NCI-H146 treated with DMSO at 0.1 percent for 48 hours (cell line): ENCODE results near the gene KRT82.

Experiments used
- DNase-seq: peaks from one replicate; lab custom pipeline; 2025; ENCODE audit not compliant: unreplicated experiment; lab: John Stamatoyannopoulos, UW

KRT82 gene

DNA sequence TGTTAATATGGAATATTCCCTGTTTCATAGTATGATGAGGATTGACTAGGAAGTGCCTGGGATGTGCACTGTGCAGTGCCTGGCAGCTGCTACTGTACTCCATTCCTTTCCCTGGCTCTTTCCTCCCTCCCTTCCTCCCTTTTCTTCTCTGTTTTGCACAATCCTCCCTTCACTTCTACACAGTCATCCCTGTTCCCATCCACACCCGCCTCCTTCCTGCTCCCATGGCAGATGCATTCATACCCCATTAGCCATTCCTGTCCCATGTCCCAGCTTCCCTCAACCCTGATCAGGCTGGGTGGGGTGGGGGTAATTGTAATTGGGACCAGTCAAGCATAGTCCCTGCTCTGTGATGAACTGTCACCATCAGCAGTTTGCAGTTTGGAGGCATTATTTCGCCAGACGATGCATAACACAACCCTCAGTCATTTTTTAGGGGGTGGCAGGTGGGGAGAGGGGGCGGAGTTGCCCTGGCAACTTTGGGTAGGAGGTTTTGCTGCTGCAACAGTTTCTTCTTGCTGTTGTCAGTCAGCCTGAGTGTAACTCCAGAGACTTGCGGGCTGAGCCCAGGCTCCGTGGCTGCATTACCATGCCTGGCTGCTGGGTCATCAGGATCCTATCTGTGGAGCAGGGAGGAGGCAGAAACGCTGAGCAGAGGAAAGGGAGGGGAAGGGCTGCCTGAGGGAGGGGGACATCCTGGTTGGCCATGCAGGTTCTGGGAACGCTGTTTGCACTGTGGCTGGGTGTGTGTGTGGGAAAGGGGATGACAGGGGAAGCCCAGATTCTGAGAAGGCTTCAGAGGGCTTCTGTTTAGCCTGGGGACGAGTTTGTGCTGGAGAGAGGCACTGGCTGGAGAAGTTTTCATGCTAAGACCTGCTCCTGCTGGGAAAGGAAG, 16.6 kb downstream of the KRT82 start:
- DNase-seq, result no peak

DNA sequence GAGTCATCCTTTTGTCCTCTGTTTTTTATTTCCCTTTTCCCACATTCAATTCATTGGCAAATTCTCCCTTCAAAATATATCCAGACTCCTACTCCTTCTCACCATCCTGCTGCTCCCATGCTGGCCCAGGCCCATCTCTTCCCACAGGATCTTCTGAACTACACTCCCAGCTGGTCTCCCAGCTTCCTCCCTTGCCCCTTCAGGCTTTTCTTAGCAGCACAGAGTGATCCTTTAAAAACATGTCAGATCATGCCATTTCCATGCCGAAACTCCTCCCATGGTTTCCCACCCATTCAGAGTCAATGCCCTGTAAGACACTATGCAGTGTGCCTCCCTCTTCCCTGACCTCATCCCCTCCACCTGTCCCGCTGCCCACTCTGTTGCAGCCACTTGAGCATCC, 18.3 kb downstream of the KRT82 start:
- DNase-seq, result no peak

DNA sequence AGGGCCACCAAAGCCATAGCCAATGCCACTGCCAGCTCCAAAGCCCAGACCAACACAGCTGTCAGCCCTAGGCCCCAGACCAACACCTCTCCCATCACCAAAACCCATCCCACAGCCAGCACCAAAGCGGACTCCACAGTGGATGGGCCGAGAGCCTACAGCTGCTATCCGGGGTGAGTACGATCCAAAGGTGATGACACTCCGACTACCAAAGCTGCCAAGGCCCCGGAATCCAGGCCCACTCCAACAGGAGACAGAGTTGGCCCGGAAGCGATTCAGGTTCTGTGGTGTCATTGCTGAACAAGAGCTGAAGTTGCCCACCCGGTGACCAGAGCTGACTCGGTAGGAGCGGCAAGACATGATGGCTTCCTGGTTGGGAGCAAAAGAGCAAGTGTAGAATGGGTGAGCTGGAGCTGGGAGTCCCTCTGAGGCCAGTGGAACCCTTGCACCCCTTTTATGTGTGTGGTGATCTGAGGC, 20.9 kb downstream of the KRT82 start, which contains the start of gene KRT84:
KRT84 (minus strand) TSS at position 427 of the 477 bp plus-strand sequence; CDS start at position 360, 67 bp downstream.
- no peak for DNase-seq

DNA sequence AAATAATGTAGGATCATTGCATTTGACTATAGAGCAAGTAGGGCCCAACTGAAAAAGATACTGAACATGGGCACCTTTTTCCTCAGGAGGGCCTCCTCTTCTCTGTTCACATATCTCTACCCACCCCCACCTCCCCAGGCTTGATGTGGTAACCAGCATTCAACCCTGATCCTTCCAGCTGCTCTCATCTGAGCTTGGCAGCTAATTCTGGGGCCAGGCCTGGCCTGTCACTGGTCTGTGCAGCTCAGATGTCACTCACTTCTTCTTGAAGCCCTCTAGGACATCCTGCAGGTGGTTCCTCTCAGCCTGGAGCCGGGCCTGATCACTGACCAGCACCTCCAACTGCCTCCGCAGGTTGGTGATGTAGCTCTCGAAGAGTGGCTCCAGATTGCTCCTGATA, 22.8 kb downstream of the KRT82 start:
- no peak for DNase-seq

DNA sequence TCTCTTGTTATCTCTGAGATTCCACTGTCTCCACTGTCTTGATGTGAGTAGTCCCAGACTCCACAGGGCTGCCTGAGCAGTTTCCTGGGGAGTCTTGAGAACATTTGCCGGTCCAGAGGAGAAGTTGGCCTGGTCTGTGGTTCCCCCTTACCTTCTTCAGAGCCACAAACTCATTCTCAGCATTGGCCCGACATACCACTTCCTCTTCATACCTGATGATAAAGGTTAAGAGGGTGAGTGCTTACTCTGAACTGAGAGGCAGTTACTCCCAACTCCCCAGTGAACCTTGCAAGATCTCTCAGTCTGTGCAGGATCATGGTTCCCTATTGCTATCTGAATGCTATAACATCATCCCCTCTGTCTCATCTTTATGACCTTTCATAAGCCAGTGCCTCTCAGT, 23.3 kb downstream of the KRT82 start:
- no peak for DNase-seq

DNA sequence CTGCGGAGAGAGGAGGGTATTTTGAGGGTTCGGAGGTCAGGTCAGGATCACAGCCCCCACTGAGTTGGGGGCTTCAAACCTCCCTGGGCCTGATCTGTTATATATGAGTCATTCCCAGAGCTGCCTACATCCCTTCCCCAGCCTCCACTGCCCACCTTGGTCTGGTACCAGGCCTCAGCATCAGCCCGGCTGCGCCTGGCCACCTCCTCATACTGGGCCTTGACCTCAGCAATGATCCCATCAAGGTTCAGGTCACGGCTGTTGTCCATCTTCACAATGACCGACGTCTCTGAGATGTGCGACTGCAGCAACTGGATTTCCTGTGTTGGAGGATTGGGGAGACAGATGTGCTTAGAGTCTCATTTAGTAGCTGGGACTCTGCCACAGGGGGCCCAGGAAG, 24.9 kb downstream of the KRT82 start:
- no peak for DNase-seq

DNA sequence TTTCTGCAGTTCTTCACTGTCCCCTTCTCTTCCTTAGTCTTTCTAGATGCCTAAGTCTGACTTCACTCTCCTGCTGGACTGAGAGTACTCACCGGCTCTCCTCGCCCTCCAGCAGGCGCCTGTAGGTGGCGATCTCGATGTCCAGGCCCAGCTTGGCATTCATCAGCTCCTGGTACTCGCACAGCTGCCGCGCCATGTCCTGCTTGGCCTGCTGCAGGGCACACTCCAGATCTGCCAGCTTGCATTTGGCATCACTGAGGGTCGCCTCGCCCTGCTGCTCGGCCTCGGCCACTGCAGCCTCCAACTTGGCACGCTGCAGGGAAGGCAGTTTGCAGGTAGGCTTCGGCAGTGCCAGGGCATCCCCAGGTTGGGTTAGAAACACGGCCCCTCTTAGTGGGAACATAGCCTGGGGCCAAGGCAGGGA, 25.9 kb downstream of the KRT82 start:
- DNase-seq, result no peak

DNA sequence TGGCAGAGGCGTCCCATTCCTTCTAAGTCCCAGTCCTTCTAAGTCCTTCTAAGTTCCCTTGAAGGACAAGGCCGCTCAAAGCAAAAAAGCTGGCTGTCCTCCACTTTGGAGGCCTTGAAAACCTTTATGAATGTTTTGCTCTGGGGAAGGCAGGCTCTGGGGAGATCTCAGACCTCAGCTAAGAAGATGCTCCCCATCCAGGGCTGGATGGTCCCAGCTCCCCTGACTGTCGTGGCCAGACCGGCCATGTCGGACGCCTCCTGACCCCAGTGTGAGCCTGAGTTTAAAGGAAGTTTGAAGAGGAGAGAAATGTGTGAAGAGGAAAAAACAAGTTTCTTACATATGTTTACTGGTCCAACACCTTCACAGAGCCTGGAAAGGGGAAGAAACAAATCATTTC, 26.6 kb downstream of the KRT82 start:
- DNase-seq, result no peak

DNA sequence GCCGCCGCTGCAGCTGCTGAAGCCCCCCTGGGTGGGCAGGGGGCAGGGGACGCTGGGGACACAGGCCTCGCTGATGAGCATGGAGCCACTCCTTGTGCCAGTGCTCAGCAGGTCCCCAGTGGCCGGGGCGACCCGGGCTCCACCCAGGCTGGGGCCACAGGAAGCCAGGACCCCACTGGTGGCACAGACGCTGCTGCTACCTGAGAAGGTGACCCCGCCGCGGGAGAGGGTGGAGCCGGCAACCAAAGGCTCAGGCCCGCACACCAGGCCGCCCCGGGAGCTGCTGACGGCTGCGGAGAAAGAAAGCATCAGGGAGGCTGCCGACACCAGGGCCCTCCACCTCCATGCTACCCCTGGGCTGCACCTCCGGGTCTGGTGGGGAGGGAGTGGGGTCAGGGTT, 28.0 kb downstream of the KRT82 start:
- no peak for DNase-seq

DNA sequence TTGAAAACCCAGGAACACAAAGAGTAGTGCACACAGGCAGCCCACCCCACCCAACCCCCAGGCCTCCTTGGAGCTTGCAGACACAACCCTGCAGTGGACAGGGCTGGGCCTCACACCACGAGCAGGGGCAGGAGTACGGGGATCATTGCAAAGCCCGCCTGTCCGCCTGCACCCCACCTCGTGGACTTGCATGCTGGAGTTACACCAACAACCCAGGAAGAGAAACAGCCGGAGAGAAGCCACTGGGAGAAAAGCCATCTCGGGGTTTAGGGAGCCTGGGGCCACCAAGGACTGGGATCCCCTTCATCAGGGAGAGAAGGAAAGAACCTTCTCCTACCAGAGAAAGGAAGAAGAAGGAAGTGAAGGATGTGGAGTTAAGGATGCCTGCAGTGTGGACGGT, 28.9 kb downstream of the KRT82 start:
- no peak for DNase-seq

DNA sequence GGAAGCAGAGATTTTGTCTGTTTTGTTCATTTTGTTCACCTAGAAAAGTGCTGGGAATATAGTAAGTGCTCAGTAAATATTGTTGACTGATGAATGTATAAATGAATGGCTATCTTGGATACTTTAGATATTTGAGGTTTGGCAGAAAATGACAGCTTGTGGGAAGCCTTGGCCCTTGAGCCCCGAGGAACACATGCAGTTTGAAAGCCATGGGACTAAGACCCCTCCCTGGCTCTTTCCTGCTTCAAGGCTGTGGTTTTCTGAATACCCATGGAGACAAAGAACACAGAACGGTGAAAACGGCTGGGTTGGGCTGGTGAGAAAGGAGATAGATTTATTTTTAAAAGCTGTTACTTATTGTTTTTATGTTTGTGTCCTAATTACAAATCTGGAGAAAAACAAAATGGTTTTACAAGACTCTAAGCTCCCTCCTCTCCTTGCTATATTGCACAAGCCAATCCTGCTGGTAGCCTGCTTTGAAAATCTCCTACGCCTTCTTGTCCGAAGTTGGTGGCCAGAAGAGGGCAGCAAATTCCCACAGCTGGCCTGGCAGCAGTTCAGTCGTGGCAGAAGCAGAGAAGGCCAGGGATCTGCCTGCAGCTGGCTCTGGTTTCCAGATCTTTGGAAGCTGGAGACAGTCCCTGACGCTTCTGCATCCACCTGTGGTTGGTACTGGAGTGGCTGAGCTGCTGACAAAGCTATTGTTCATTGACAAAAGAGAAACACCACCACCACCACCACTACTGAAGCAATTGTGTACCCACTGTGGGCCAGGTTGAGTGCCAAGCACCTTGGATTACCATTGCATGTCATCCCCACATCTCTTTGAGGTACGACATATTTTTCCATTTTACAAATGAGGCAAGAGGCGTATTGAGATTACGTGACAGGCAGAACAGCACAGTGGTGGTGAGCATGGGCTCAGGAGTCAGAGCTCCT, 33.6 kb downstream of the KRT82 start:
- DNase-seq, result peak; percentile 55

DNA sequence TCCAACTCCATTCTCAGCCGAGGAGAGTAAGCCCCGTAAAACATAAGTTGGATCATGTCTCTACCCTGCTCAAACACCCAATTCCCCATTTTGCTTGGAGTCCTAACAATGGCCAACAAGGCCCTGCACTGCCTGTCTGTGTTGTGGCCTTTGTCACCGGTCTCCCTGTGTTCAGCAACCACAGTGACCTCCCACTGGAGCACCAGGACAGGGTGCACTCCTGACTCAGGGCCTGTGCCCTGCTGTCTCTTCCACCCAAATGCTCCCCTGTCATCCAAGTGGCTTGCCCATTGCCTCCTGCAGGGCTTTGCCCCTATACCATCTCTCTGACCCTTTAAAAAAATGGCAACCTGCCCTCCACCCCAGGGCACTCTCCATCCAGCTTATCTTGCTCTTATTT, 34.4 kb downstream of the KRT82 start:
- DNase-seq, result no peak

DNA sequence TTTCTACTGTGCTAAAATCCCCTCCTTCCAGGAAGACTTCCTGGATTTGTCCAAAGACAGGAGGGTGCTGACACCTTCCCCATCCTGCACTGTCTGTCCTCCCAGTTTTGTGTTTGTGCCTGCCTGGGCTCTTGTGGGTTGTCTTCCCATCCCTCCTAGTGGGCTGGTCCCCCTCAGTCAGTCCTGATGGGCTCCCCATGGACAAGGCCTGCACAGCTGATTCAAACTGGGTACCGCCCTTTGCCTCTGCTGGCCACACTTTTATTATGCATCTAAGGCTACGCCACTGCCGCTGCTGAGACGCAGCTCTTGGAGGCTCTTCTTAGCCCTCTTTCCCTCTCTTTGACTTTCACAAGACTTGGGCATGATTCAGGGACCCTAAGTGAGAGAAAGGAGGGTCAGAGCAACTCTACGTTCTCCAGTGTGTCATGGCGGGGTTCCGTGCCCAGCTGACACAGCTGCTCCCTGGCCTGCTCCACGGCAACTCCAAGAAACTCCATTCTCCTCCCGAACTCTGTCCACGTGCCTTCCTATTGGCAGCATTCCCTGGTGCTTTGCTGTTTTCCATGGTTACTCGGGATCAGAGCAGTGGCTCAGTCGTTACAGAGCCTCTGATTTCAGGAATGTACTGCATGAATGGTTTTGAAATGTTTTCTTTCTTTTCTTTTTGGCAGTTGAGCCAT, 35.1 kb downstream of the KRT82 start:
- no peak for DNase-seq

DNA sequence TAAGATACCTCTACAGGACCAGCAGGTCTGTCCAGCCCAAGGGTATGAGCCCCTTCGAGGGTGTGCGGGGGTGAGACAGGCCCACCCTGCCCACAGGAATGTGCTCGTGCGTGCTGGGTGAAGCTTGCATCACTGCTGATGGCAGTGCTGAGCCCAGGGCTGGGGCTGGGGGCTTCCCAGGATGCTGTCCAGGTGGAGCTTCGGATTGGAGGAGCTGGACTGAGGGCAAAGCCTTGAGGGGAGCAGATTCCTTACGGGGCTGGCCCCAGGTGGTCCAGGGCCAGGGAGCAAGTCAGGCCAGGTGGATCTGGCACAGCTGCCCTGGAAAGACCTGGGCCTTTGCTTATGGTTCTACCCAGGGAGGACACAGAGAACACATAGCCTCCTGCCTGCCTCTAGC, 36.3 kb downstream of the KRT82 start:
- DNase-seq, result no peak

DNA sequence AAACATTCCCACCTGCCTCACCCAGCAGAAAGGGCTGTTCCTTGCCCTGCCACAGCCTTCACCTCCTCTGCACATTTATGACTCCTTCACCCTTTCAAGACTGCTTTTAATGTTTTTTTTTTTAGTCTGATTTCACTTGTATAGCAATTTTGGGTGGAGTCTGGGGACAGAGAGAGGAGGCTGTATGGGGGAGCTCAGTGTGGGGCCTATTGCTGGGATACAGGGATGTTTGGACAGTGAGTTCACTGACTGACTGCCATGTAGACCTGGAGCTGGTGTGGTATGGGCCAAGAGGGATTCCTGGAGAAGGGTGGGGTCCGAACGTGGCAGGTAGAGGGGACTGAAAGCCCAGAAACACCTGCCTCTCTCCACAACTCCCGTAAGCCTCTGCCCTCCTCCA, 36.9 kb downstream of the KRT82 start:
- DNase-seq, result no peak

DNA sequence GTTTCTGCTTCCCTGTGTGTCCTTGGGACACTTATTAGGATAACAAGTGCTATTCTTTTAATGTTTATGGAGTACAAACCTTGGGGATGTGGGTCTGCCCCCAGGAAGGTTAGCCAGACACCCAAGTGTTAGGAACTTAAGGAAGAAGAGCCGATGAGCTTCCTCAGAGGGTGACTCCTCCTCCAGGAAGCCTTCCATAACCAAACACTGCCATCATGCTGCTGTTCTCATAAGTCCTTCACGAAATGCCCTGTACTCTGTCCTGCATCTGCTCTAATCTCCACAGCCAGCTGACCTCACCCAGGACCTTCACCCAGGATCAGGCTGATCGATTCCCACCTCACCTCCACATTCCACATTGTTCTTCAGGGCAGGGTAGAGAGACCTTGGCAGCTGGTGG, 37.6 kb downstream of the KRT82 start:
- DNase-seq, result no peak

DNA sequence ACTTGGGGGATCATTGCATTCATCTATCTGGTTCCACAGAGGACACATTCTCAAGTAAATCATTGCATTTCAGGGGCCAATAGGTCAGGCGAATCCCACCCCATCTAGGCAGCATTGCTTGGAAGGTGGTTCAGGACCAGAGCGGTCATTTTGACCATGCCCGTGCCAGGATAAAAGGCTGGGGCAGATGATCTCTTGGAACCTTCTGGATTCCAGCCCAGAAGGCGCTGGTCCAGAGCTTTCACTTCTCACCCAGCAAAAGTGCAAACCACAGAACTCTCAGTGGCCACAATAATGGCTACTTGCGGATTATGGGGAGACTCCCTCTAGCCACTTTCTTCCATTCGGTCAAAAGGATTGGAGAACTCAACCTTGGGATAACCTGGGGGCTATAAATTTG, 38.3 kb downstream of the KRT82 start:
- DNase-seq, result no peak

DNA sequence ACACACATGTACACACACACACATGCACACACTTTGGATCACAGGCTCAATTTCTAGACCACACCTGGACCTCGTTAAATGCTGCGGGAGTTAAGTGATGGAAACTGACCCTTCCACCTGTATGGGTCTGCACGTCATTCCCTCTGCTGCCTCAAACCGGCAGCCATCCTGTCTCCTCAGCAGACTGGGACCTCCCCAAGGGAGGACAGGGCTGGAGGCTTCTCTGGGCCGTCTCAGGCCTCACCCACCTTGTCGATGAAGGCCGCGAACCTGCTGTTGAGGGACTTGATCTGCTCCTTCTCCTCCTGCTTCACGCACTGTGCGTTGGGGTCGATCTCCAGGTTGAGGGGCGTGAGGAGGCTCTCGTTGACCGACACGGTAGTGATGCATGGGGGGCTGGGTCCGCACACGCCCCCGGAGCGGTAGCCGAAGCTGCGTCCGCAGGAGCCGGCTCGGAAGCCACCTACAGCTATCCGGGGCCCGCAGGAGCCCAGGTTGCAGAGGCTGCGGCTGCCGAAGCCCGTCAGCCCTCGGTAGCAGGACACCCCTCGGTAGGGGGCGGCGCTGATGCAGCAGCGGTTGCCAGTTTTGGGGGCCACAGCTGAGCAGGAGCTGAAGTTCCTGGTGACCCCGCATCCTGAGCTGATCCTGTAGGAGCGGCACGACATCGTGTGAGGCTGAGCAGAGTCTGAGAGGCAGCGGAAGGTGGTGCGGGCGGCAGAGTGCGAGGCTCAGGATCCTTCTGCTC, 39.2 kb downstream of the KRT82 start, which contains the start of gene KRT85:
KRT85 (minus strand) TSS at position 744 of the 748 bp plus-strand sequence; CDS start at position 668, 76 bp downstream.
- DNase-seq, result no peak

DNA sequence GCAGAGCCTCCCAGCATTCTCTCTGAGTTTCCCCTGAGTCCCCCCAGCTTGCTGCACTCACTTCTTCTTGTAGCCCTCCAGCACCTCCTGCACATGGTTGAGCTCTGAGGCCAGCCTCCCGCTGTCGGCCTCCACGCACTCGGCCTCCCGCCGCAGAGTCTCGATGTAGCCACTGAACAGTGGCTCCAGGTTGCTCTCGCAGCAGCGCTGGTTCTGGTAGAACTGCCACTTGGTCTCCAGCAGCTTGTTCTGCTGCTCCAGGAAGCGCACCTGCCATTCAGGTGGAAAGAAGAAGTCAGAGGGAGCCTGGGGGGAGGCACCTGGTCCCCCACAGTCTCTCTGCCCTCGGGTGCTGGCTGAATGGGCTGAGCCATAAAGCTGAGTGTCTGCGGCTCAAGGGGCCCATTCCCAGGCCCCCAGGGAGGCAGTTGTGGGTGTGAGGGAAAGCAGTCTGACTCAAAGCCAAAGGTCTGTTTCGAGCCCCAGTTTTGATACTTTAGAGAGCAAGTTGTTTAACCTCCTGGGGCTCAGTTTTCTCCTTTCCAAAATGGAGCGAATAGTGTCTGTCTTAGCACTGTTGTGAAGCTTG, 41.1 kb downstream of the KRT82 start:
- DNase-seq, result no peak

DNA sequence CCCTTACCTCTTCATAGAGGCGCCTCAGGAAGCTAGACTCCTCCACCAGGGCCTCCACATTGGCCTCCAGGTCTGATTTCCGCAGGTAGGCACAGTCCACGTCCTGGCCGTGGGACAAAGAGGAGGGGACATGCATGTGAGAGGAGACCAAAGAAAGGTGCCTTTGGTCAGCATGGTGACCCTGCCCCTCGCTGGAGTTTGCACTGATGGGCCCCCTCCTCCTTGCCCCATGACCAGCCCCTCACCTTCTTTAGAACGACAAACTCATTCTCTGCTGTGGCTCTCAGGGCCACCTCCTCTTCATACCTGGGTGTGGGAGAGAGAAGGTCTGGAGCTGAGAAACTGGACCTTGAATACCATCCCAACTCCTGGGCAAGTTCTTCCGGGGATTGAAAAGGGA, 42.1 kb downstream of the KRT82 start:
- no peak for DNase-seq
